Stimulated activated memory B cell treated with anti-CD40 and anti-IgM and Interleukin-4, amounts not matched to agents 10 μg/mL and 1 μg/mL and 100 μg/mL, for 72 hours (primary cell): ENCODE data around the gene OXA1L.
A peak's percentile ranks its signal among the peaks of the same experiment; 100 is the strongest.

Experiments
- ATAC-seq: fragments of 150-1000 bp; cut with Tn5 transposase; 2 replicates; pipeline ENCODE4 v1.10.0; 2021
- H3K27ac Mint-ChIP-seq: one replicate; pipeline ENCODE4 v1.8.0; 2022; ENCODE audit warnings: mild to moderate bottlenecking, mixed read lengths
- H3K27me3 Mint-ChIP-seq: one replicate; pipeline ENCODE4 v1.8.0; 2022; ENCODE audit warnings: mixed read lengths
- H3K36me3 Mint-ChIP-seq: one replicate; pipeline ENCODE4 v1.8.0; 2022; ENCODE audit warnings: mixed read lengths
- H3K4me1 Mint-ChIP-seq: one replicate; pipeline ENCODE4 v1.8.0; 2022; ENCODE audit warnings: mixed read lengths
- H3K4me3 Mint-ChIP-seq: one replicate; pipeline ENCODE4 v1.8.0; 2022; ENCODE audit warnings: mild to moderate bottlenecking, moderate library complexity, mixed read lengths
- H3K9me3 Mint-ChIP-seq: one replicate; pipeline ENCODE4 v1.8.0; 2022; ENCODE audit warnings: mixed read lengths

The OXA1L gene

DNA sequence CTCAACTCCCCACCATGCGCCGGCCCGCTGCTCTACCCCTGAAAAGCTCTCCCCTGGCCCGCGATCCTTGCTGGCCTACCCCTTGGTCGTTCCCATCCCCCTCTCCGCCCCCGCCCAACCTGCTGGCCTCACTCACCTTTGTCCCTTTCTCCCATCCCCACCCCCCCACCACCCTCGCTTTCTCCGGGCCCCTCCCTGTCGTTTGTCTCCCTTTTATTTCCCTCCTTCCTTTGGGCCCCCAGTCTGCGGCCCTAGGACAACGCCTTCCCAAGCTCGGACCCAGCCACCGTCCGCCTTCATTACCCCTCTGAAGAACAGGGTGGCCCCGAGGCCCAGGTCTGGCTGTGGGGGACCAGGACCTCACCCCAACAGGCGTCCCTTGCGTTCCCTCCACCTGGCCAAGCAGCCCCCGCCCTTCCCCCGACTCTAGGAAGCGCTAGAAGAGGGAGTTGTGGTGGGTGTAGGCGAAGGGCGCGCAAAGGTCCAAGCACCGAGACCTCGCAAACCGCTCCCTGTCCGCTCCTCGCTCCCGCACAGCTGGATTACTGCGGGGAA lies 55.6 kb downstream of the OXA1L start:
- Mint-ChIP-seq H3K4me1 (peaks cover 56% of the 10 kb centered on the region), H3K27ac (peak overlapping the region; percentile 80), H3K36me3 (no peaks in the 10 kb centered on the region), H3K4me3 (peak overlapping the region; percentile 76), H3K9me3 (no peaks in the 10 kb centered on the region), H3K27me3 (no peaks in the 10 kb centered on the region)
- peak; percentile 8 for ATAC-seq
